ENCODE measurements around the gene ZC3H4.

DNA sequence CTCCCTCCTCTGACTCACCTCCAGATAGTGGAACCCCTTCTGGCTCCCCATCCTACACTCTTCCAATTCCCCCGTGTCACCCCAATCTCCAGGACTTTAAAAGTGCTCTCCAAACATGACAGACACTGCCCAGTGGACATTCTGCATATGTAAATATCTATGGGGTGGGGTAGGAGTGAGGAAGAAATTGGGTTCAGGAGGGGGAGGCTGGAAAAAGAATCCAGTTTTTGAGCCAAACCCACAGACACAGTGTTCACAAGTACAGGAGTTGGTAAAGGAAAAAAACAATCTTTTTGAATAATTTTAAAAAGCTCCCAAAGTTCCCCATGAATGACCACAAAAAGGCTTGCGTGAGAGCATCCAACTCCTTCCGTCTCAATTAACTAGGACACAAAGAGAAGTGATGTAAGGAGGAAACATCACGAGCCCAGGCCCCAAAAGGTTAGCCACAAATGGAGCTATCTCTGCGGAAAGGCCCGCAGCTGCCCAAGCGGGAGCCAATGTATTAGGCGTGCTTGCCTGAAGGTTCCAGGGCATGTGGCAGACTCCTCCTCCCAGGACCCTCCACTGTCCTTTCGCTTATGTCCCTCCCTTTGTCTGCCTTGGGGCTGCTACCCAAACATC lies 18.0 kb downstream of the ZC3H4 start:
- TF ChIP-seq, protein P1, sequence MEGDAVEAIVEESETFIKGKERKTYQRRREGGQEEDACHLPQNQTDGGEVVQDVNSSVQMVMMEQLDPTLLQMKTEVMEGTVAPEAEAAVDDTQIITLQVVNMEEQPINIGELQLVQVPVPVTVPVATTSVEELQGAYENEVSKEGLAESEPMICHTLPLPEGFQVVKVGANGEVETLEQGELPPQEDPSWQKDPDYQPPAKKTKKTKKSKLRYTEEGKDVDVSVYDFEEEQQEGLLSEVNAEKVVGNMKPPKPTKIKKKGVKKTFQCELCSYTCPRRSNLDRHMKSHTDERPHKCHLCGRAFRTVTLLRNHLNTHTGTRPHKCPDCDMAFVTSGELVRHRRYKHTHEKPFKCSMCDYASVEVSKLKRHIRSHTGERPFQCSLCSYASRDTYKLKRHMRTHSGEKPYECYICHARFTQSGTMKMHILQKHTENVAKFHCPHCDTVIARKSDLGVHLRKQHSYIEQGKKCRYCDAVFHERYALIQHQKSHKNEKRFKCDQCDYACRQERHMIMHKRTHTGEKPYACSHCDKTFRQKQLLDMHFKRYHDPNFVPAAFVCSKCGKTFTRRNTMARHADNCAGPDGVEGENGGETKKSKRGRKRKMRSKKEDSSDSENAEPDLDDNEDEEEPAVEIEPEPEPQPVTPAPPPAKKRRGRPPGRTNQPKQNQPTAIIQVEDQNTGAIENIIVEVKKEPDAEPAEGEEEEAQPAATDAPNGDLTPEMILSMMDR (conservative IDR thresholded peaks at IDR 0.05; ENCODE audit: low read length), result no peak
- no peak for TF ChIP-seq EZH2phosphoT487 (IDR thresholded peaks at IDR 0.05; ENCODE audit: borderline replicate concordance)

All from Loucy (cell line).